Small intestine (tissue), 7 donors: ENCODE results near the gene C5orf22. TPM values are rescaled to one million over a fixed set of nuclear protein-coding genes. Genes with fewer than 3 reads are reported as not detected.

Source experiments
- DNase-seq, 2 donors: peaks; one replicate each; pipeline versions ENCODE4 v3.0.0 to v3.0.0-alpha.2; 2013
- FAIRE-seq: peaks from 2 replicates; lab custom pipeline; 2012; peaks lifted over from hg19 to GRCh38; lab: Jason Lieb, UNC
- H3K27ac ChIP-seq, 3 donors: one replicate each; pipeline ENCODE4 v1.5.1; 2013; ENCODE audit warnings: low read length in 2 of 3, mild to moderate bottlenecking in 2 of 3, control low read depth in 1 of 3, inconsistent platforms in 1 of 3, low read depth in 1 of 3, moderate library complexity in 1 of 3
- H3K27me3 ChIP-seq, 3 donors: one replicate each; pipeline ENCODE4 v1.6.1; 2013; ENCODE audit warnings: low read length in 3 of 3, inconsistent platforms in 1 of 3; ENCODE audit not compliant: control insufficient read depth in 3 of 3, insufficient read depth in 3 of 3
- H3K36me3 ChIP-seq, 3 donors: one replicate each; pipeline ENCODE4 v1.6.1; 2013; ENCODE audit warnings: low read length in 3 of 3, inconsistent platforms in 1 of 3, low read depth in 1 of 3, mild to moderate bottlenecking in 1 of 3, moderate library complexity in 1 of 3; ENCODE audit not compliant: control insufficient read depth in 3 of 3, insufficient read depth in 2 of 3
- H3K4me1 ChIP-seq, 3 donors: one replicate each; pipeline ENCODE4 v1.6.1; 2013; ENCODE audit warnings: low read length in 2 of 3, inconsistent platforms in 1 of 3, low read depth in 1 of 3, mild to moderate bottlenecking in 1 of 3, moderate library complexity in 1 of 3; ENCODE audit not compliant: control insufficient read depth in 3 of 3, insufficient read depth in 2 of 3
- H3K4me3 ChIP-seq, 3 donors: one replicate each; pipeline ENCODE4 v1.5.1; 2013; ENCODE audit warnings: low read length in 3 of 3, control low read depth in 1 of 3, inconsistent platforms in 1 of 3, low read depth in 1 of 3, mild to moderate bottlenecking in 1 of 3, moderate library complexity in 1 of 3
- H3K9me3 ChIP-seq, 2 donors: one replicate each; pipeline ENCODE4 v1.6.1; 2013; ENCODE audit warnings: low read depth in 1 of 2, low read length in 1 of 2; ENCODE audit not compliant: control insufficient read depth in 2 of 2, insufficient read depth in 1 of 2
- WGBS, 3 donors: extraction: QIAGEN DNeasy Blood & Tissue Kit; methylation state at CpG; one replicate each; pipeline ENCODE4 v1.1.7; 2013; 5-methylcytosine and 5-hydroxymethylcytosine counted together
- polyA plus RNA-seq, 4 donors: library from polyadenylated mRNA; stranded (reverse) in 3 of 4; unstranded in 1 of 4; fragments of 200-250 nt in 3 of 4; fragments of 120-200 nt in 1 of 4; gene quantifications; one replicate each; pipeline versions ENCODE4 v1.2.1 to v1.2.3, GENCODE V29; 2013
- donor health status: healthy with polysubstance abuse.
- donor health status: control.
- donor health status: control.
- donor health status: Bipolar disorder and iron deficiency.
- donor health status: healthy.

Gene C5orf22
- polyA plus RNA-seq, 4 donors, result 6.8 to 19.0 (median 9.5) TPM

- no peaks in the 10 kb centered on the region for H3K9me3 ChIP-seq
- 75 to 93% (median 83%) methylated on average over 3 of the region's 3 CpGs for WGBS, 3 donors
These were observed 45.3 kb downstream of the C5orf22 start for GRCh38 chr5:31577438-31577837.

GRCh38 chr5:31579558-31579957, 47.5 kb downstream of the C5orf22 start:
- Histone ChIP-seq H3K27me3 (no peaks in the 10 kb centered on the region), H3K9me3 (no peaks in the 10 kb centered on the region), H3K36me3 (no peaks in the 10 kb centered on the region), H3K4me3 (no peak overlapping the region), H3K4me1 (no peaks in the 10 kb centered on the region), H3K27ac (no peak overlapping the region)
- no peak for DNase-seq
- 86 to 93% (median 89%) methylated on average over 2 of the region's 2 CpGs for WGBS, 3 donors
- no peak for FAIRE-seq

More at GRCh38 chr5:31577438-31577837, 45.3 kb downstream of the C5orf22 start:
- Histone ChIP-seq H3K36me3 (no peaks in the 10 kb centered on the region), H3K27me3 (no peaks in the 10 kb centered on the region), H3K4me1 (no peaks in the 10 kb centered on the region), H3K27ac (no peak overlapping the region), H3K4me3 (no peak overlapping the region)
- FAIRE-seq, result no peak
- no peak for DNase-seq

- 26 to 35% (median 28%) methylated on average over 3 of the region's 3 CpGs for WGBS, 3 donors
- H3K27me3 ChIP-seq, result no peaks in the 10 kb centered on the region
- no peak overlapping the region for H3K27ac ChIP-seq
- H3K4me3 ChIP-seq, result no peak overlapping the region
- no peaks in the 10 kb centered on the region for H3K9me3 ChIP-seq
- peak; percentile 31 to 52 for DNase-seq
- peak; percentile 33 for FAIRE-seq
- H3K4me1 ChIP-seq, result no peaks in the 10 kb centered on the region
- no peaks in the 10 kb centered on the region for H3K36me3 ChIP-seq
These were observed 49.5 kb downstream of the C5orf22 start for GRCh38 chr5:31581498-31582099.

- 90 to 96% (median 92%) methylated on average over 2 of the region's 2 CpGs for WGBS, 3 donors
- Histone ChIP-seq H3K27ac (no peak overlapping the region), H3K9me3 (no peaks in the 10 kb centered on the region), H3K4me1 (no peaks in the 10 kb centered on the region), H3K4me3 (no peak overlapping the region), H3K36me3 (no peaks in the 10 kb centered on the region), H3K27me3 (no peaks in the 10 kb centered on the region)
- FAIRE-seq, result no peak
- no peak for DNase-seq
These were observed 51.0 kb downstream of the C5orf22 start for GRCh38 chr5:31583129-31583528.

GRCh38 chr5:31585166-31585894, 53.2 kb downstream of the C5orf22 start:
- no peak for DNase-seq
- H3K27me3 ChIP-seq, result no peaks in the 10 kb centered on the region
- no peaks in the 10 kb centered on the region for H3K36me3 ChIP-seq
- peaks cover 0 to 3% of the 10 kb centered on the region in 2 donors for H3K9me3 ChIP-seq
- no peak overlapping the region for H3K27ac ChIP-seq
- H3K4me3 ChIP-seq, result no peak overlapping the region
- H3K4me1 ChIP-seq, result no peaks in the 10 kb centered on the region
- 86 to 89% (median 88%) methylated on average over 3 of the region's 3 CpGs for WGBS, 3 donors
- FAIRE-seq, result no peak

- Histone ChIP-seq H3K4me3 (no peak overlapping the region), H3K27ac (no peak overlapping the region), H3K27me3 (no peaks in the 10 kb centered on the region), H3K9me3 (peaks cover 0 to 3% of the 10 kb centered on the region in 2 donors), H3K36me3 (no peaks in the 10 kb centered on the region), H3K4me1 (no peaks in the 10 kb centered on the region)
- no peak for DNase-seq
- no peak for FAIRE-seq
- 72 to 93% (median 84%) methylated on average over 2 of the region's 2 CpGs for WGBS, 3 donors
These were observed 53.8 kb downstream of the C5orf22 start for GRCh38 chr5:31585895-31586270.

GRCh38 chr5:31587546-31587945, 55.4 kb downstream of the C5orf22 start:
- no peak for FAIRE-seq

GRCh38 chr5:31593665-31594064, 61.6 kb downstream of the C5orf22 start:
- FAIRE-seq (no peak), DNase-seq (no peak)
- H3K4me3 ChIP-seq, result no peak overlapping the region
- WGBS, 3 donors, result 87 to 88% (median 87%) methylated on average over 3 of the region's 3 CpGs
- H3K4me1 ChIP-seq, result no peaks in the 10 kb centered on the region
- H3K27ac ChIP-seq, result no peak overlapping the region
- H3K9me3 ChIP-seq, result peaks cover 0 to 2% of the 10 kb centered on the region in 2 donors
- H3K36me3 ChIP-seq, result no peaks in the 10 kb centered on the region
- H3K27me3 ChIP-seq, result no peaks in the 10 kb centered on the region

More at GRCh38 chr5:31587546-31587945, 55.4 kb downstream of the C5orf22 start:
- Histone ChIP-seq H3K27me3 (no peaks in the 10 kb centered on the region), H3K27ac (no peak overlapping the region), H3K4me1 (no peaks in the 10 kb centered on the region), H3K9me3 (peaks cover 0 to 3% of the 10 kb centered on the region in 2 donors), H3K36me3 (no peaks in the 10 kb centered on the region), H3K4me3 (no peak overlapping the region)
- 85 to 94% (median 89%) methylated on average over 4 to 5 of the region's 5 CpGs for WGBS, 3 donors
- no peak for DNase-seq
